H1 (cell line): Measurements from ENCODE around the gene RCAN2. TPM values are rescaled to one million over a fixed set of nuclear protein-coding genes. Genes with fewer than 3 reads are reported as not detected.

Source experiments
- CTCF ChIA-PET: fragments of 300-600 bp; sonication (Branson Sonifier 250); formaldehyde crosslinking; loops from one replicate; lab custom pipeline; 2021; ENCODE audit not compliant: partially characterized antibody; lab: Charles Lee
- POLR2A ChIA-PET: fragments of 300-600 bp; sonication (Branson Sonifier 250); formaldehyde crosslinking; loops from one replicate; lab custom pipeline; 2021; ENCODE audit warnings: inconsistent platforms; ENCODE audit not compliant: partially characterized antibody; lab: Charles Lee
- DNase-seq, 2 experiments: peaks; one replicate each; pipeline versions ENCODE4 v3.0.0 to v3.0.0-alpha.2; 2010 to 2022; ENCODE audit warnings: low spot score in 2 of 2, low read depth in 1 of 2, mixed read lengths in 1 of 2
- FAIRE-seq: peaks from 2 replicates; lab custom pipeline; 2011; peaks lifted over from hg19 to GRCh38; lab: Jason Lieb, UNC
- H2AFZ ChIP-seq: 2 replicates; pipeline ENCODE4 v1.8.1; 2012; ENCODE audit warnings: low read length, inconsistent platforms
- H2AK5ac ChIP-seq: 2 replicates; pipeline ENCODE4 v1.6.1; 2013; ENCODE audit warnings: low read depth, low read length
- H2BK120ac ChIP-seq: replicated peaks from 2 replicates; pipeline ENCODE3; 2013; ENCODE audit warnings: low read depth, low read length, inconsistent platforms
- H2BK12ac ChIP-seq: 2 replicates; pipeline ENCODE4 v1.6.1; 2013; ENCODE audit warnings: low read depth, low read length
- H2BK15ac ChIP-seq: 2 replicates; pipeline ENCODE4 v1.6.1; 2013; ENCODE audit warnings: low read length
- H2BK20ac ChIP-seq: 2 replicates; pipeline ENCODE4 v1.6.1; 2013; ENCODE audit warnings: low read length
- H2BK5ac ChIP-seq: 2 replicates; pipeline ENCODE4 v1.6.1; 2013; ENCODE audit warnings: low read depth, low read length
- H3K14ac ChIP-seq: 2 replicates; pipeline ENCODE4 v1.6.1; 2013; ENCODE audit warnings: inconsistent platforms; ENCODE audit not compliant: insufficient read length
- H3K18ac ChIP-seq: 2 replicates; pipeline ENCODE4 v1.6.1; 2013; ENCODE audit warnings: low read length; ENCODE audit errors: extremely low read depth
- H3K23ac ChIP-seq: 2 replicates; pipeline ENCODE4 v1.6.1; 2013; ENCODE audit warnings: inconsistent platforms; ENCODE audit not compliant: insufficient read length
- H3K23me2 ChIP-seq: 2 replicates; pipeline ENCODE4 v1.6.1; 2013; ENCODE audit warnings: low read depth, low read length
- H3K27ac ChIP-seq: 2 replicates; pipeline ENCODE4 v1.6.1; 2011; ENCODE audit warnings: low read depth, low read length, inconsistent platforms
- H3K27me3 ChIP-seq, 4 experiments: replicated peaks in 1 of 4; 1 replicate in 1 of 4; 2 replicates in 3 of 4; pipeline versions ENCODE4 v1.6.1 to v1.8.1; 2011 to 2013; ENCODE audit warnings: low read length in 3 of 4, mild to moderate bottlenecking in 3 of 4, inconsistent platforms in 2 of 4, mixed read lengths in 2 of 4, moderate library complexity in 1 of 4; ENCODE audit not compliant: control insufficient read depth in 3 of 4, insufficient read depth in 3 of 4; ENCODE audit errors: extremely low read depth in 1 of 4
- H3K36me3 ChIP-seq, 4 experiments: 2 replicates each; pipeline versions ENCODE4 v1.6.1 to v1.8.1; 2011 to 2013; ENCODE audit warnings: mild to moderate bottlenecking in 4 of 4, low read length in 3 of 4, moderate library complexity in 2 of 4, control low read depth in 1 of 4, inconsistent platforms in 1 of 4; ENCODE audit not compliant: insufficient read depth in 4 of 4, control insufficient read depth in 2 of 4
- H3K4ac ChIP-seq: replicated peaks from 2 replicates; pipeline ENCODE3; 2013; ENCODE audit warnings: low read length, low read depth, mixed read lengths, inconsistent platforms; ENCODE audit not compliant: insufficient read length
- H3K4me1 ChIP-seq, 4 experiments: replicated peaks in 1 of 4; 1 replicate in 1 of 4; 2 replicates in 3 of 4; pipeline versions ENCODE4 v1.6.1 to v1.8.1; 2011 to 2013; ENCODE audit warnings: low read length in 3 of 4, inconsistent platforms in 2 of 4, mixed read lengths in 1 of 4; ENCODE audit not compliant: insufficient read depth in 4 of 4, control insufficient read depth in 3 of 4
- H3K4me2 ChIP-seq, 2 experiments: 2 replicates each; pipeline versions ENCODE4 v1.6.1 to v1.8.1; 2011 to 2013; ENCODE audit warnings: low read depth in 2 of 2, low read length in 2 of 2, control low read depth in 1 of 2, inconsistent platforms in 1 of 2, mild to moderate bottlenecking in 1 of 2; ENCODE audit not compliant: insufficient read depth in 1 of 2
- H3K4me3 ChIP-seq, 4 experiments: fragments of 200-600, 300-600 bp in 1 of 4; sonication (generic), shearing (Covaris generic), sonication (Bioruptor Twin) in 1 of 4; 2 replicates each; pipeline versions ENCODE4 v1.5.1 to v1.8.1; 2011 to 2016; ENCODE audit warnings: low read length in 4 of 4, low read depth in 3 of 4, control low read depth in 2 of 4, inconsistent platforms in 2 of 4, mild to moderate bottlenecking in 2 of 4, mixed read lengths in 1 of 4, moderate library complexity in 1 of 4; ENCODE audit not compliant: insufficient read depth in 2 of 4; ENCODE audit errors: extremely low read depth in 1 of 4
- H3K56ac ChIP-seq: replicated peaks from 2 replicates; pipeline ENCODE3; 2013; ENCODE audit warnings: low read depth, mild to moderate bottlenecking, mixed read lengths, low read length, inconsistent platforms; ENCODE audit not compliant: insufficient read length
- H3K79me1 ChIP-seq: 2 replicates; pipeline ENCODE4 v1.6.1; 2013; ENCODE audit warnings: low read depth, low read length, control low read depth
- H3K79me2 ChIP-seq, 2 experiments: 2 replicates each; pipeline versions ENCODE4 v1.6.1 to v1.8.1; 2012 to 2013; ENCODE audit warnings: low read length in 2 of 2, mild to moderate bottlenecking in 2 of 2, inconsistent platforms in 1 of 2; ENCODE audit not compliant: insufficient read depth in 2 of 2, control insufficient read depth in 1 of 2
- H3K9ac ChIP-seq, 4 experiments: replicated peaks in 1 of 4; 1 replicate in 1 of 4; 2 replicates in 3 of 4; pipeline versions ENCODE4 v1.6.1 to v1.8.1; 2011 to 2013; ENCODE audit warnings: low read depth in 3 of 4, low read length in 3 of 4, control low read depth in 2 of 4, mild to moderate bottlenecking in 2 of 4, moderate library complexity in 2 of 4, inconsistent platforms in 1 of 4; ENCODE audit errors: extremely low read depth in 1 of 4
- H3K9me3 ChIP-seq, 2 experiments: 2 replicates each; pipeline versions ENCODE4 v1.6.1 to v1.8.1; 2012 to 2013; ENCODE audit warnings: mild to moderate bottlenecking in 2 of 2, moderate library complexity in 2 of 2, control low read depth in 1 of 2, inconsistent platforms in 1 of 2, low read depth in 1 of 2, low read length in 1 of 2, mixed read lengths in 1 of 2; ENCODE audit not compliant: insufficient read depth in 2 of 2
- H4K20me1 ChIP-seq, 2 experiments: replicated peaks in 1 of 2; 2 replicates each; pipeline versions ENCODE3 to v1.8.1; 2011 to 2013; ENCODE audit warnings: inconsistent platforms in 2 of 2, low read length in 2 of 2, mild to moderate bottlenecking in 1 of 2; ENCODE audit not compliant: insufficient read depth in 2 of 2, control insufficient read depth in 1 of 2
- H4K5ac ChIP-seq: 2 replicates; pipeline ENCODE4 v1.6.1; 2013; ENCODE audit warnings: low read length, low read depth, mixed read lengths, inconsistent platforms; ENCODE audit not compliant: insufficient read length
- H4K8ac ChIP-seq: 2 replicates; pipeline ENCODE4 v1.8.0; 2013; ENCODE audit warnings: mild to moderate bottlenecking, moderate library complexity, low read length, inconsistent platforms; ENCODE audit not compliant: insufficient read depth; ENCODE audit errors: extremely low read depth
- H4K91ac ChIP-seq: replicated peaks from 2 replicates; pipeline ENCODE3; 2013; ENCODE audit warnings: low read length, mixed read lengths, inconsistent platforms; ENCODE audit not compliant: insufficient read length
- ATF2 ChIP-seq: IDR thresholded peaks from 2 replicates; pipeline ENCODE4 v1.6.1; 2012; ENCODE audit warnings: low read length, inconsistent platforms
- ATF3 ChIP-seq: IDR thresholded peaks from 2 replicates; pipeline ENCODE4 v1.6.1; 2011; ENCODE audit warnings: low read depth, mild to moderate bottlenecking, low read length; ENCODE audit not compliant: insufficient read depth
- GABPA ChIP-seq: IDR thresholded peaks from 2 replicates; pipeline ENCODE4 v1.6.1; 2011; ENCODE audit warnings: mild to moderate bottlenecking, low read length, moderate library complexity, borderline replicate concordance; ENCODE audit not compliant: insufficient read depth
- HDAC2 ChIP-seq, 2 experiments: fragments of 300-600 bp in 1 of 2; sonication (generic) in 1 of 2; IDR thresholded peaks; 2 replicates each; pipeline ENCODE4 v1.6.1; 2011 to 2012; ENCODE audit warnings: low read depth in 2 of 2, low read length in 2 of 2, mild to moderate bottlenecking in 2 of 2, moderate library complexity in 2 of 2, borderline replicate concordance in 1 of 2, inconsistent platforms in 1 of 2
- NANOG ChIP-seq: IDR thresholded peaks from 2 replicates; pipeline ENCODE4 v1.6.1; 2011; ENCODE audit warnings: low read length, low read depth, mild to moderate bottlenecking, inconsistent platforms; ENCODE audit not compliant: insufficient read depth, poor library complexity, severe bottlenecking
- NRF1 ChIP-seq: IDR thresholded peaks from 2 replicates; pipeline ENCODE4 v1.6.1; 2011; ENCODE audit warnings: mild to moderate bottlenecking, low read depth, low read length, improper control_type of control experiment
- RNF2 ChIP-seq: fragments of 200-900, 300-1000 bp; sonication (generic); IDR thresholded peaks from 2 replicates; pipeline ENCODE4 v1.7.1; 2016; ENCODE audit warnings: borderline replicate concordance, low read depth, mild to moderate bottlenecking, antibody characterized with exemption, low read length; ENCODE audit not compliant: poor library complexity, severe bottlenecking; ENCODE audit errors: missing control alignments
- SIN3A ChIP-seq, 2 experiments: IDR thresholded peaks in 1 of 2; conservative IDR thresholded peaks in 1 of 2; 2 replicates each; pipeline ENCODE4 v1.6.1; 2011 to 2012; ENCODE audit warnings: low read length in 2 of 2, improper control_type of control experiment in 1 of 2, low read depth in 1 of 2, mild to moderate bottlenecking in 1 of 2
- TAF7 ChIP-seq: optimal IDR thresholded peaks from 2 replicates; pipeline ENCODE3; 2011; ENCODE audit warnings: low read depth, mild to moderate bottlenecking, inconsistent platforms, low read length, moderate library complexity, borderline replicate concordance
- TEAD4 ChIP-seq: IDR thresholded peaks from 2 replicates; pipeline ENCODE4 v1.6.1; 2012; ENCODE audit warnings: low read depth, low read length, inconsistent platforms, mixed read lengths
- WGBS, 2 experiments: shearing (Covaris generic) in 1 of 2; methylation state at CpG; one replicate each; pipeline versions ENCODE4 v1.1.6 to v1.1.7; 2013 to 2015; ENCODE audit warnings: low lambda C conversion rate in 2 of 2, mixed read lengths in 2 of 2, inconsistent platforms in 1 of 2, low coverage in 1 of 2, missing lambda C conversion rate in 1 of 2; ENCODE audit not compliant: insufficient replicate concordance in 2 of 2, insufficient coverage in 1 of 2, insufficient read length in 1 of 2; ENCODE audit errors: extremely low coverage in 1 of 2, missing lambda C conversion rate in 1 of 2; 5-methylcytosine and 5-hydroxymethylcytosine counted together
- polyA plus RNA-seq, 7 experiments: library from polyadenylated mRNA; depleted of rRNA in 3 of 7; stranded (reverse) in 5 of 7; unstranded in 2 of 7; fragments of >200 nt in 5 of 7; fragments of 200-250 nt in 2 of 7; gene quantifications; 1 replicate in 5 of 7; 2 replicates in 1 of 7; 4 replicates in 1 of 7; pipeline versions ENCODE4 v1.2.1 to v1.2.3, GENCODE V29; 2011 to 2013; ENCODE audit warnings: missing spikeins in 2 of 7, mixed read lengths in 2 of 7
- total RNA-seq: library from RNA; stranded (reverse); fragmentation: NEBNext Ultra II Directional; extraction: Animal tissue kit (Norgen Biotek cat#: 25700); gene quantifications from 2 replicates; pipeline ENCODE4 v1.2.1, GENCODE V29; 2021

Gene RCAN2
- total and polyA plus RNA-seq, 2 of the 8 experiments (the other 6 are each of a cell fraction or from before 2014, with no cell fraction given): 5.0 to 8.5 TPM

GRCh38 chr6:46234700-46235099 lies 256.5 kb downstream of the RCAN2 start:
- H2AK5ac ChIP-seq: no peak overlapping the region
- H2BK15ac ChIP-seq: no peak overlapping the region
- H3K9me3 ChIP-seq: peaks cover 10 to 13% of the 10 kb centered on the region in 2 experiments
- no peak overlapping the region for H4K8ac ChIP-seq
- H2BK5ac ChIP-seq: no peak overlapping the region
- no peak overlapping the region for H3K18ac ChIP-seq
- H2BK120ac ChIP-seq: no peak overlapping the region
- H2BK20ac ChIP-seq: no peak overlapping the region
- no peaks in the 10 kb centered on the region for H3K23me2 ChIP-seq
- no peaks in the 10 kb centered on the region for H4K20me1 ChIP-seq
- no peak overlapping the region for H3K56ac ChIP-seq
- no peak overlapping the region for H3K14ac ChIP-seq
- DNase-seq: no peak
- H4K91ac ChIP-seq: no peak overlapping the region
- no peaks in the 10 kb centered on the region for H3K4me1 ChIP-seq
- WGBS, 2 experiments: 89% methylated on average over 3 of the region's 3 CpGs; no CpG with 5 or more reads in 1 of the 2 experiments
- no peak overlapping the region for H2AFZ ChIP-seq
- FAIRE-seq: no peak
- no peaks in the 10 kb centered on the region; a peak in 1 of 8 replicates for H3K36me3 ChIP-seq
- no peak overlapping the region for H3K4ac ChIP-seq
- no peak overlapping the region for H3K4me3 ChIP-seq
- no peak overlapping the region for H3K9ac ChIP-seq
- POLR2A ChIA-PET: no interaction called here
- no peak overlapping the region for H4K5ac ChIP-seq
- H3K27ac ChIP-seq: no peak overlapping the region
- no peaks in the 10 kb centered on the region for H3K79me2 ChIP-seq
- H2BK12ac ChIP-seq: no peak overlapping the region
- no peaks in the 10 kb centered on the region for H3K27me3 ChIP-seq
- no peak overlapping the region for H3K23ac ChIP-seq
- no peaks in the 10 kb centered on the region for H3K79me1 ChIP-seq
- CTCF ChIA-PET: interaction anchor here (0.6 kb wide), 1 partner anchor 1988 kb away, joined by 3 read pairs; no protein-coding TSS in a partner anchor
- H3K4me2 ChIP-seq: no peak overlapping the region
- no peak for TF ChIP-seq TAF7
- no peak for TF ChIP-seq NRF1
- no peak for TF ChIP-seq GABPA
- no peak for TF ChIP-seq HDAC2 (IDR thresholded peaks at IDR 0.05; ENCODE audit: borderline replicate concordance in 1 of 2, low read depth in 2 of 2, low read length in 2 of 2)
- TF ChIP-seq RNF2: no peak
- no peak for TF ChIP-seq TEAD4
- no peak for TF ChIP-seq ATF3
- TF ChIP-seq ATF2: no peak
- TF ChIP-seq SIN3A (conservative IDR thresholded peaks at IDR 0.05 in 1 of 2, IDR thresholded peaks at IDR 0.05 in 1 of 2; ENCODE audit: low read depth in 1 of 2, low read length in 2 of 2): no peak
- no peak for TF ChIP-seq NANOG
